ENCODE measurements around the gene COL5A1. TPM values are rescaled to one million over a fixed set of nuclear protein-coding genes. Genes with fewer than 3 reads are reported as not detected.

The COL5A1 gene
- polyA plus RNA-seq, 1 donor (not counting 4 experiments of a cell fraction or from before 2014, with no cell fraction given), result 3.1 TPM

GRCh38 chr9:134696433-134696832, 54.8 kb downstream of the COL5A1 start:
- Histone ChIP-seq H3K79me2 (ENCODE audit: control insufficient read depth, insufficient read depth, low read length) (no peaks in the 10 kb centered on the region), H3K9me1 (ENCODE audit: control insufficient read depth, extremely low read depth, insufficient read depth, low read length) (no peaks in the 10 kb centered on the region), H3K4me3 (ENCODE audit: control insufficient read depth in 2 of 3, extremely low read depth in 1 of 3, insufficient read depth in 2 of 3, low read depth in 1 of 3, low read length in 3 of 3) (no peak overlapping the region), H2AFZ (ENCODE audit: control insufficient read depth, low read length) (no peak overlapping the region), H3K9ac (ENCODE audit: control insufficient read depth, extremely low read depth, insufficient read depth, low read length) (no peak overlapping the region), H3K9me3 (ENCODE audit: control insufficient read depth, low read depth, low read length) (no peaks in the 10 kb centered on the region), H3K4me1 (ENCODE audit: control insufficient read depth, extremely low read depth, insufficient read depth, low read length) (peaks cover 7% of the 10 kb centered on the region), H3K27ac (ENCODE audit: control insufficient read depth, insufficient read depth, low read length) (no peak overlapping the region), H3K36me3 (ENCODE audit: control insufficient read depth in 2 of 2, extremely low read depth in 1 of 2, insufficient read depth in 2 of 2, low read length in 2 of 2) (peaks cover 0 to 6% of the 10 kb centered on the region in 2 experiments), H4K20me1 (ENCODE audit: control insufficient read depth, extremely low read depth, insufficient read depth, low read length) (peaks cover 3% of the 10 kb centered on the region), H3K27me3 (ENCODE audit: control insufficient read depth, extremely low read depth, insufficient read depth, low read length) (no peaks in the 10 kb centered on the region), H3K4me2 (ENCODE audit: control insufficient read depth, extremely low read depth, insufficient read depth, low read depth, low read length) (no peak overlapping the region)
- dilution Hi-C loops (cut with MboI; ENCODE audit: extremely low pct_ligation_motif_present, low sequenced_read_pairs), result no loop called here
- no peak for FAIRE-seq
- TF ChIP-seq CTCF (optimal IDR thresholded peaks at IDR 0.05 in 1 of 3, IDR thresholded peaks at IDR 0.05 in 1 of 3, conservative IDR thresholded peaks at IDR 0.05 in 1 of 3; ENCODE audit: extremely low read depth in 1 of 3, insufficient read depth in 2 of 3, low read length in 3 of 3), result no peak
- no peak for DNase-seq (ENCODE audit: low read depth, low spot score)

- no peaks in the 10 kb centered on the region for H3K9me1 ChIP-seq (ENCODE audit: control insufficient read depth, extremely low read depth, insufficient read depth, low read length)
- dilution Hi-C loops (cut with MboI; ENCODE audit: extremely low pct_ligation_motif_present, low sequenced_read_pairs), result no loop called here
- H3K27ac ChIP-seq (ENCODE audit: control insufficient read depth, insufficient read depth, low read length), result no peak overlapping the region
- TF ChIP-seq CTCF (optimal IDR thresholded peaks at IDR 0.05 in 1 of 3, IDR thresholded peaks at IDR 0.05 in 1 of 3, conservative IDR thresholded peaks at IDR 0.05 in 1 of 3; ENCODE audit: extremely low read depth in 1 of 3, insufficient read depth in 2 of 3, low read length in 3 of 3) (no peak), EZH2 (IDR thresholded peaks at IDR 0.05; ENCODE audit: low read length) (no peak)
- no peaks in the 10 kb centered on the region for H3K27me3 ChIP-seq (ENCODE audit: control insufficient read depth, extremely low read depth, insufficient read depth, low read length)
- no peak for DNase-seq (ENCODE audit: low read depth, low spot score)
- no peak overlapping the region for H3K4me2 ChIP-seq (ENCODE audit: control insufficient read depth, extremely low read depth, insufficient read depth, low read depth, low read length)
- H3K9ac ChIP-seq (ENCODE audit: control insufficient read depth, extremely low read depth, insufficient read depth, low read length), result no peak overlapping the region
- no peak for FAIRE-seq
- no peak overlapping the region for H3K4me3 ChIP-seq (ENCODE audit: control insufficient read depth in 2 of 3, extremely low read depth in 1 of 3, insufficient read depth in 2 of 3, low read depth in 1 of 3, low read length in 3 of 3)
- H3K36me3 ChIP-seq (ENCODE audit: control insufficient read depth in 2 of 2, extremely low read depth in 1 of 2, insufficient read depth in 2 of 2, low read length in 2 of 2), result peaks cover 0 to 6% of the 10 kb centered on the region in 2 experiments
- H3K79me2 ChIP-seq (ENCODE audit: control insufficient read depth, insufficient read depth, low read length), result no peaks in the 10 kb centered on the region
- no peaks in the 10 kb centered on the region for H3K9me3 ChIP-seq (ENCODE audit: control insufficient read depth, low read depth, low read length)
- H3K4me1 ChIP-seq (ENCODE audit: control insufficient read depth, extremely low read depth, insufficient read depth, low read length), result peaks cover 16% of the 10 kb centered on the region
- no peak overlapping the region for H2AFZ ChIP-seq (ENCODE audit: control insufficient read depth, low read length)
- H4K20me1 ChIP-seq (ENCODE audit: control insufficient read depth, extremely low read depth, insufficient read depth, low read length), result peaks cover 4% of the 10 kb centered on the region
Measured at GRCh38 chr9:134698111-134698510, 56.5 kb downstream of the COL5A1 start.
